GM12878 (cell line): Measurements from ENCODE around the gene COL6A3. TPM values are rescaled to one million over a fixed set of nuclear protein-coding genes. Genes with fewer than 3 reads are reported as not detected.

Source experiments
- ATAC-seq: fragments of 200-7000 bp; cut with Tn5 transposase; 3 replicates; pipeline ENCODE4 v1.9.1; 2020; ENCODE audit warnings: mild to moderate bottlenecking, moderate library complexity
- BruUV-seq: library from RNA; stranded (reverse); fragments of 400-500 nt; replicated peaks from 2 replicates; lab custom pipeline; 2021; lab: Mats Ljungman, UMichigan
- CTCF ChIA-PET: fragments of 300-600 bp; sonication (Branson Sonifier 250); formaldehyde crosslinking; extraction: SDS; loops from one replicate; lab custom pipeline; 2021; ENCODE audit warnings: inconsistent platforms; lab: Yijun Ruan, JAX
- POLR2A ChIA-PET: fragments of 350-600 bp; formaldehyde crosslinking; extraction: SDS; loops from one replicate; lab custom pipeline; 2021; ENCODE audit warnings: inconsistent platforms; lab: Charles Lee
- RAD21 ChIA-PET: fragments of 300-600 bp; sonication (Branson Sonifier 250); formaldehyde crosslinking; loops from one replicate; lab custom pipeline; 2023; ENCODE audit warnings: antibody characterized with exemption; ENCODE audit not compliant: unreplicated experiment; lab: Charles Lee
- SMC1A ChIA-PET: fragments of 300-600 bp; sonication (Branson Sonifier 250); formaldehyde crosslinking; loops from one replicate; lab custom pipeline; 2023; ENCODE audit not compliant: unreplicated experiment, uncharacterized antibody; lab: Charles Lee
- DNase-seq: peaks from one replicate; pipeline ENCODE4 v3.0.0-alpha.2; 2011; ENCODE audit warnings: low read depth, low spot score
- FAIRE-seq: peaks from 3 replicates; lab custom pipeline; 2011; peaks lifted over from hg19 to GRCh38; lab: Jason Lieb, UNC
- H2AFZ ChIP-seq: 2 replicates; pipeline ENCODE4 v1.6.0; 2011; ENCODE audit warnings: low read depth, low read length, control low read depth; ENCODE audit not compliant: control insufficient read depth
- H3K27ac ChIP-seq: 2 replicates; pipeline ENCODE4 v1.5.1; 2011; ENCODE audit warnings: control low read depth; ENCODE audit not compliant: control insufficient read depth, insufficient read depth
- H3K27me3 ChIP-seq, 2 experiments: replicated peaks in 1 of 2; 2 replicates each; pipeline versions ENCODE4 v1.6.0 to v1.6.1; 2011; ENCODE audit warnings: low read length in 1 of 2; ENCODE audit not compliant: control insufficient read depth in 2 of 2, insufficient read depth in 2 of 2
- H3K36me3 ChIP-seq, 2 experiments: 2 replicates each; pipeline ENCODE4 v1.5.1; 2011; ENCODE audit warnings: low read length in 1 of 2; ENCODE audit not compliant: control insufficient read depth in 2 of 2, insufficient read depth in 2 of 2
- H3K4me1 ChIP-seq: 2 replicates; pipeline ENCODE4 v1.6.1; 2011; ENCODE audit warnings: mild to moderate bottlenecking, low read length, moderate library complexity, mixed read lengths; ENCODE audit not compliant: control insufficient read depth, insufficient read depth
- H3K4me2 ChIP-seq: 2 replicates; pipeline ENCODE4 v1.6.0; 2011; ENCODE audit warnings: control low read depth; ENCODE audit not compliant: control insufficient read depth, insufficient read depth
- H3K4me3 ChIP-seq: fragments of 200-600 bp; sonication (generic); 2 replicates; pipeline ENCODE4 v1.5.1; 2016
- H3K79me2 ChIP-seq: 2 replicates; pipeline ENCODE4 v1.6.0; 2011; ENCODE audit warnings: low read length; ENCODE audit not compliant: control insufficient read depth, insufficient read depth
- H3K9ac ChIP-seq: 2 replicates; pipeline ENCODE4 v1.8.0; 2011; ENCODE audit warnings: low read length, control low read depth, mixed read lengths; ENCODE audit not compliant: control insufficient read depth, insufficient read depth
- H3K9me3 ChIP-seq: replicated peaks from 3 replicates; pipeline ENCODE4 v1.5.1; 2011; ENCODE audit warnings: mild to moderate bottlenecking, low read length; ENCODE audit not compliant: control insufficient read depth, insufficient read depth
- H4K20me1 ChIP-seq: 2 replicates; pipeline ENCODE4 v1.6.0; 2011; ENCODE audit not compliant: control insufficient read depth, insufficient read depth
- ATF7 ChIP-seq: fragments of 450-650 bp; IDR thresholded peaks from 2 replicates; pipeline ENCODE4 v1.6.1; 2016; ENCODE audit warnings: low read depth, mild to moderate bottlenecking
- BHLHE40 ChIP-seq, 2 experiments: fragments of 450-650 bp in 1 of 2; IDR thresholded peaks; 2 replicates each; pipeline ENCODE4 v1.6.1; 2011 to 2017; ENCODE audit warnings: low read depth in 2 of 2, borderline replicate concordance in 1 of 2, improper control_type of control experiment in 1 of 2, low read length in 1 of 2, mild to moderate bottlenecking in 1 of 2
- IRF4 ChIP-seq: IDR thresholded peaks from 2 replicates; pipeline ENCODE4 v1.6.1; 2011; ENCODE audit warnings: low read depth, low read length
- TARDBP ChIP-seq: IDR thresholded peaks from 2 replicates; pipeline ENCODE4 v1.6.1; 2016; ENCODE audit warnings: borderline replicate concordance
- ZBTB4 ChIP-seq: fragments of 450-650 bp; formaldehyde crosslinking; IDR thresholded peaks from 2 replicates; pipeline ENCODE4 v1.4.0; 2022; ENCODE audit warnings: mild to moderate bottlenecking, moderate library complexity
- ZNF384 ChIP-seq: IDR thresholded peaks from 2 replicates; pipeline ENCODE4 v1.6.1; 2012; ENCODE audit warnings: low read depth, mild to moderate bottlenecking, low read length, improper control_type of control experiment, borderline replicate concordance
- WGBS: methylation state at CpG from one replicate; pipeline ENCODE4 v1.1.6; 2016; ENCODE audit warnings: low lambda C conversion rate; ENCODE audit not compliant: insufficient replicate concordance, insufficient coverage; ENCODE audit errors: missing lambda C conversion rate; 5-methylcytosine and 5-hydroxymethylcytosine counted together
- in situ Hi-C: fragments of 300-500 bp; cut with MboI; formaldehyde crosslinking; loops from 9 replicates; pipeline ENCODE4 v1.14.3; 2018; ENCODE audit warnings: mixed read lengths
- intact Hi-C: fragments of 100-400 bp; cut with micrococcal nuclease; formaldehyde crosslinking; loops from one replicate; pipeline ENCODE4 v1.14.2; 2022; ENCODE audit not compliant: unreplicated experiment
- polyA plus RNA-seq, 11 experiments: library from polyadenylated mRNA; depleted of rRNA in 4 of 11; unstranded in 6 of 11; stranded (reverse) in 5 of 11; fragments of >200 nt; fragmentation: Nextera tagmentation in 4 of 11; fragmentation: Illumina TruSeq in 1 of 11; extraction: Ambion mirVana in 4 of 11; extraction: Trizol in 1 of 11; gene quantifications; 1 replicate in 1 of 11; 2 replicates in 10 of 11; pipeline versions ENCODE4 v1.2.1 to v1.2.3, GENCODE V29; 2011 to 2016; ENCODE audit warnings: inconsistent platforms in 2 of 11, missing spikeins in 2 of 11, low read depth in 1 of 11
- total RNA-seq, 4 experiments: library from RNA; depleted of rRNA in 3 of 4; stranded (reverse); fragments of >200 nt in 3 of 4; fragmentation: Illumina TruSeq in 1 of 4; extraction: Trizol in 1 of 4; gene quantifications; 2 replicates each; pipeline versions ENCODE4 v1.2.1 to v1.2.3, GENCODE V29; 2013 to 2021

COL6A3 gene
- total and polyA plus RNA-seq, 10 of the 15 experiments (the other 5 are each of a cell fraction or from before 2014, with no cell fraction given): 0.01 to 0.51 (median 0.09) TPM; not detected in 4

- in situ Hi-C loops: no loop called here
- DNase-seq (no peak), FAIRE-seq (no peak), ATAC-seq (no peak)
- H3K4me2 ChIP-seq: no peak overlapping the region
- 71% methylated on average over 10 of the region's 10 CpGs for WGBS
- H3K4me3 ChIP-seq: no peak overlapping the region
- RAD21 ChIA-PET: interaction anchor here (0.6 to 4.0 kb wide), 3 partner anchors 53 to 300 kb away, joined by 3 to 32 read pairs (median 3); no protein-coding TSS in a partner anchor
- peaks cover 0 to 2% of the 10 kb centered on the region in 2 experiments; a peak in 3 of 4 replicates for H3K27me3 ChIP-seq
- H3K9me3 ChIP-seq: no peaks in the 10 kb centered on the region
- H3K9ac ChIP-seq: no peak overlapping the region
- no peak for TF ChIP-seq ZBTB4
- no peak for TF ChIP-seq ZNF384
- no peak for TF ChIP-seq TARDBP
- no peak for TF ChIP-seq BHLHE40 (IDR thresholded peaks at IDR 0.05; ENCODE audit: borderline replicate concordance in 1 of 2, low read depth in 2 of 2, low read length in 1 of 2)
- no peak for TF ChIP-seq IRF4
- TF ChIP-seq ATF7: 0 out of 2 replicates have a peak, but pooled peaks have one; percentile 26
- POLR2A ChIA-PET: no interaction called here
- no peak overlapping the region for H3K27ac ChIP-seq
- CTCF ChIA-PET: interaction anchor here (0.8 to 4.6 kb wide), 17 partner anchors 11 to 300 kb away, joined by 3 to 70 read pairs (median 5); no protein-coding TSS in a partner anchor
- H4K20me1 ChIP-seq: no peaks in the 10 kb centered on the region
- SMC1A ChIA-PET: interaction anchor here (0.7 to 3.0 kb wide), 5 partner anchors 35 to 288 kb away, joined by 3 to 13 read pairs (median 5); no protein-coding TSS in a partner anchor
- H2AFZ ChIP-seq: no peak overlapping the region
- no TSS peak for BruUV-seq
- no peaks in the 10 kb centered on the region for H3K36me3 ChIP-seq
- no peaks in the 10 kb centered on the region for H3K4me1 ChIP-seq
- no peaks in the 10 kb centered on the region for H3K79me2 ChIP-seq
- intact Hi-C loops: loop anchor here (5.0 kb wide), 1 partner anchor 150 kb away; no protein-coding TSS in a partner anchor
Measured at GRCh38 chr2:237422309-237422708, 8.3 kb upstream of the COL6A3 start.
